SK-N-SH (cell line): ENCODE data around the gene SASH1. TPM values are rescaled to one million over a fixed set of nuclear protein-coding genes. Genes with fewer than 3 reads are reported as not detected.

Source experiments
- CTCF ChIA-PET: fragments of 300-600, 350-600 bp; formaldehyde crosslinking; extraction: SDS; loops from one replicate; lab custom pipeline; 2021; lab: Yijun Ruan, JAX
- POLR2A ChIA-PET: fragments of 350-600 bp; sonication (Branson Sonifier 250); formaldehyde crosslinking; extraction: SDS; loops from one replicate; lab custom pipeline; 2020; ENCODE audit warnings: antibody characterized with exemption, inconsistent platforms; lab: Yijun Ruan, JAX
- DNase-seq: peaks from one replicate; pipeline ENCODE4 v3.0.0; 2012
- H2AFZ ChIP-seq: fragments of 200-600 bp; sonication (generic); 2 replicates; pipeline ENCODE4 v1.8.1; 2016; ENCODE audit warnings: antibody characterized with exemption, mild to moderate bottlenecking, low read depth
- H3F3A ChIP-seq: fragments of 200-600 bp; sonication (generic); replicated peaks from 2 replicates; pipeline ENCODE3; 2016; ENCODE audit warnings: antibody characterized with exemption, mild to moderate bottlenecking; ENCODE audit not compliant: insufficient read depth
- H3K27ac ChIP-seq, 2 experiments: fragments of 200-500 bp in 1 of 2; fragments of 200-600 bp in 1 of 2; sonication (Bioruptor generic) in 1 of 2; sonication (generic), shearing (Covaris generic) in 1 of 2; 2 replicates each; pipeline versions ENCODE4 v1.5.1 to v1.6.1; 2014 to 2016; ENCODE audit warnings: low read depth in 2 of 2, inconsistent platforms in 1 of 2, low read length in 1 of 2, mild to moderate bottlenecking in 1 of 2, mixed read lengths in 1 of 2
- H3K27me3 ChIP-seq: fragments of 200-600 bp; sonication (generic), shearing (Covaris generic); 2 replicates; pipeline ENCODE4 v1.6.1; 2016; ENCODE audit warnings: mixed run types; ENCODE audit not compliant: insufficient read depth
- H3K36me3 ChIP-seq, 2 experiments: fragments of 200-500 bp in 1 of 2; fragments of 200-600 bp in 1 of 2; sonication (Bioruptor generic) in 1 of 2; sonication (generic) in 1 of 2; replicated peaks in 1 of 2; 2 replicates each; pipeline versions ENCODE3 to v1.5.1; 2014 to 2016; ENCODE audit warnings: low read length in 1 of 2, mild to moderate bottlenecking in 1 of 2; ENCODE audit not compliant: insufficient read depth in 2 of 2, control insufficient read depth in 1 of 2
- H3K4me1 ChIP-seq, 2 experiments: fragments of 200-500 bp in 1 of 2; fragments of 200-600 bp in 1 of 2; sonication (Bioruptor generic) in 1 of 2; sonication (generic), shearing (Covaris generic) in 1 of 2; 2 replicates each; pipeline versions ENCODE4 v1.5.1 to v1.6.1; 2014 to 2016; ENCODE audit warnings: low read depth in 1 of 2, low read length in 1 of 2, mixed run types in 1 of 2; ENCODE audit not compliant: insufficient read depth in 2 of 2, control insufficient read depth in 1 of 2
- H3K4me2 ChIP-seq: fragments of 200-600 bp; sonication (generic), shearing (Covaris generic); 2 replicates; pipeline ENCODE4 v1.6.1; 2017; ENCODE audit warnings: mixed run types
- H3K4me3 ChIP-seq, 2 experiments: fragments of 200-500 bp in 1 of 2; fragments of 200-600 bp in 1 of 2; sonication (Bioruptor generic) in 1 of 2; sonication (generic), shearing (Covaris generic) in 1 of 2; 2 replicates each; pipeline versions ENCODE4 v1.5.1 to v1.8.1; 2014 to 2016; ENCODE audit warnings: low read depth in 2 of 2, inconsistent platforms in 1 of 2, low read length in 1 of 2, mild to moderate bottlenecking in 1 of 2, mixed read lengths in 1 of 2, moderate library complexity in 1 of 2
- H3K79me2 ChIP-seq: fragments of 200-600 bp; sonication (generic); 2 replicates; pipeline ENCODE4 v1.8.1; 2017; ENCODE audit warnings: mild to moderate bottlenecking; ENCODE audit not compliant: insufficient read depth
- H3K9ac ChIP-seq: fragments of 200-600 bp; sonication (generic); 2 replicates; pipeline ENCODE4 v1.6.1; 2017; ENCODE audit warnings: mixed run types
- H3K9me2 ChIP-seq: fragments of 200-600 bp; sonication (generic); 2 replicates; pipeline ENCODE4 v1.6.1; 2017; ENCODE audit warnings: mixed run types
- H3K9me3 ChIP-seq: fragments of 200-600 bp; sonication (generic); 2 replicates; pipeline ENCODE4 v1.6.1; 2017; ENCODE audit warnings: mixed run types, mild to moderate bottlenecking, moderate library complexity
- H4K20me1 ChIP-seq: fragments of 200-600 bp; sonication (generic); 2 replicates; pipeline ENCODE4 v1.6.1; 2017; ENCODE audit warnings: mild to moderate bottlenecking, mixed run types; ENCODE audit not compliant: insufficient read depth
- CHD2 ChIP-seq: fragments of 150-350 bp; IDR thresholded peaks from 2 replicates; pipeline ENCODE4 v1.6.1; 2018; ENCODE audit warnings: low read length; ENCODE audit not compliant: partially characterized antibody
- FOSL2 ChIP-seq: IDR thresholded peaks from 2 replicates; pipeline ENCODE4 v1.4.0; 2012; ENCODE audit warnings: low read depth, mild to moderate bottlenecking, moderate library complexity, borderline replicate concordance
- FOXJ3 ChIP-seq: sonication (generic); formaldehyde crosslinking; IDR thresholded peaks from 2 replicates; pipeline ENCODE4 v1.5.1; 2020; ENCODE audit warnings: mild to moderate bottlenecking, missing genetic modification reagents
- FOXM1 ChIP-seq: IDR thresholded peaks from 2 replicates; pipeline ENCODE4 v1.4.0; 2012; ENCODE audit warnings: low read depth, mild to moderate bottlenecking
- JUND ChIP-seq: IDR thresholded peaks from 2 replicates; pipeline ENCODE4 v1.4.0; 2012
- MEF2A ChIP-seq: IDR thresholded peaks from 2 replicates; pipeline ENCODE4 v1.4.0; 2012; ENCODE audit warnings: low read depth, borderline replicate concordance
- MXI1 ChIP-seq: IDR thresholded peaks from 2 replicates; pipeline ENCODE4 v1.6.1; 2012; ENCODE audit warnings: mild to moderate bottlenecking, low read depth, low read length, improper control_type of control experiment
- NRF1 ChIP-seq: IDR thresholded peaks from 2 replicates; pipeline ENCODE4 v1.6.1; 2012; ENCODE audit warnings: low read depth, mild to moderate bottlenecking, low read length
- POLR2AphosphoS5 ChIP-seq: IDR thresholded peaks from 2 replicates; pipeline ENCODE4 v1.6.1; 2012; ENCODE audit warnings: low read depth, low read length
- RAD21 ChIP-seq: IDR thresholded peaks from 2 replicates; pipeline ENCODE4 v1.6.1; 2012; ENCODE audit warnings: mild to moderate bottlenecking, low read length
- REST ChIP-seq: IDR thresholded peaks from 2 replicates; pipeline ENCODE4 v1.6.1; 2012; ENCODE audit warnings: mild to moderate bottlenecking, low read depth, low read length, moderate library complexity
- RFX5 ChIP-seq: IDR thresholded peaks from 2 replicates; pipeline ENCODE4 v1.6.1; 2012; ENCODE audit warnings: mild to moderate bottlenecking, improper control_type of control experiment, low read length
- SIN3A ChIP-seq: IDR thresholded peaks from 2 replicates; pipeline ENCODE4 v1.6.1; 2012; ENCODE audit warnings: low read depth, mild to moderate bottlenecking, low read length, moderate library complexity, borderline replicate concordance
- SMC3 ChIP-seq: IDR thresholded peaks from 2 replicates; pipeline ENCODE4 v1.6.1; 2012; ENCODE audit warnings: low read depth, low read length, improper control_type of control experiment
- TEAD4 ChIP-seq: IDR thresholded peaks from 2 replicates; pipeline ENCODE4 v1.4.0; 2012; ENCODE audit warnings: mild to moderate bottlenecking, borderline replicate concordance; ENCODE audit not compliant: insufficient read depth
- YY1 ChIP-seq: IDR thresholded peaks from 2 replicates; pipeline ENCODE4 v1.4.0; 2012; ENCODE audit warnings: low read depth, mild to moderate bottlenecking
- WGBS: methylation state at CpG from one replicate; pipeline ENCODE4 v1.1.6; 2017; ENCODE audit warnings: low lambda C conversion rate; 5-methylcytosine and 5-hydroxymethylcytosine counted together
- polyA plus RNA-seq, 3 experiments: library from polyadenylated mRNA; depleted of rRNA; stranded (reverse); fragments of >200 nt; gene quantifications; 2 replicates each; pipeline ENCODE4 v1.2.3, GENCODE V29; 2012
- TF ChIP-seq, protein P1 (sequence below): IDR thresholded peaks from 2 replicates; pipeline ENCODE4; 2012
- TF ChIP-seq, protein P2 (sequence below): IDR thresholded peaks from 2 replicates; pipeline ENCODE4 v1.4.0; 2012; ENCODE audit warnings: low read depth, borderline replicate concordance
- TF ChIP-seq, protein P3 (sequence below): IDR thresholded peaks from 2 replicates; pipeline ENCODE4 v1.4.0; 2012; ENCODE audit warnings: low read depth

The SASH1 gene
- polyA plus RNA-seq, 1 of the 3 experiments (the other 2 are of a cell fraction): 19.8 TPM

DNA sequence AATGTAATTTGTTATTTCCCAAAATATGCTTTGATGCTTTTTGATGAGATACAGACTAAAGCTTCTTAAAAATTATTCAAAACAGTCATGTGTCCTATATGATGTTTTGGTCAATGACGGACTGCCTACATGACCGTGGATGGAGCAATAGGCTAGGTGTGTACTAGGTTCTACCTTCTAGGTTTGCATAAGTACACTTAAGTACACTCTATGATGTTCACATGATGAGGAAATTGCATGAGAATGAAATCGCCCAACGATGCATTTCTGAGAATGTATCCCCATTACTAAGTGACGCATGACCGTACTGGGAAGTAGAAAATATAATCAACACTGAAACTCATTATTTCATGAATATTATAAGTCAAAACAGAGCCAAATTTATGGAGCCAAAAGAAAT lies 252.9 kb downstream of the SASH1 start:
- H3K36me3 ChIP-seq: no peaks in the 10 kb centered on the region
- ChIA-PET CTCF (no interaction called here), POLR2A (no interaction called here)
- no peaks in the 10 kb centered on the region for H3K9me2 ChIP-seq
- DNase-seq: no peak
- no peak overlapping the region for H2AFZ ChIP-seq
- no peak overlapping the region for H3K9ac ChIP-seq
- H3F3A ChIP-seq: no peaks in the 10 kb centered on the region
- H4K20me1 ChIP-seq: no peaks in the 10 kb centered on the region
- no peaks in the 10 kb centered on the region for H3K4me1 ChIP-seq
- no peak overlapping the region for H3K4me2 ChIP-seq
- no peaks in the 10 kb centered on the region; the same call in 1 of the 2 replicates for H3K27me3 ChIP-seq
- WGBS: 40% methylated on average over 6 of the region's 6 CpGs
- H3K4me3 ChIP-seq: no peak overlapping the region
- no peak overlapping the region for H3K27ac ChIP-seq
- H3K9me3 ChIP-seq: no peaks in the 10 kb centered on the region
- TF ChIP-seq YY1 (no peak), JUND (no peak), SMC3 (no peak), MEF2A (no peak), RFX5 (no peak), FOXM1 (no peak), FOXJ3 (CRISPR knock-in tag) (no peak), RAD21 (no peak), TEAD4 (no peak), SIN3A (no peak)
- TF ChIP-seq, protein P1, sequence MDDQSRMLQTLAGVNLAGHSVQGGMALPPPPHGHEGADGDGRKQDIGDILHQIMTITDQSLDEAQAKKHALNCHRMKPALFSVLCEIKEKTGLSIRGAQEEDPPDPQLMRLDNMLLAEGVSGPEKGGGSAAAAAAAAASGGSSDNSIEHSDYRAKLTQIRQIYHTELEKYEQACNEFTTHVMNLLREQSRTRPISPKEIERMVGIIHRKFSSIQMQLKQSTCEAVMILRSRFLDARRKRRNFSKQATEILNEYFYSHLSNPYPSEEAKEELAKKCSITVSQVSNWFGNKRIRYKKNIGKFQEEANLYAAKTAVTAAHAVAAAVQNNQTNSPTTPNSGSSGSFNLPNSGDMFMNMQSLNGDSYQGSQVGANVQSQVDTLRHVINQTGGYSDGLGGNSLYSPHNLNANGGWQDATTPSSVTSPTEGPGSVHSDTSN: no peak
- H3K79me2 ChIP-seq: no peaks in the 10 kb centered on the region

- no peaks in the 10 kb centered on the region for H3K9me2 ChIP-seq
- TF ChIP-seq YY1 (no peak), FOSL2 (no peak), POLR2AphosphoS5 (no peak), REST (no peak), NRF1 (no peak), SIN3A (no peak), MXI1 (no peak), FOXM1 (no peak), SMC3 (no peak), RAD21 (no peak), CHD2 (no peak), MEF2A (no peak)
- TF ChIP-seq, protein P2, sequence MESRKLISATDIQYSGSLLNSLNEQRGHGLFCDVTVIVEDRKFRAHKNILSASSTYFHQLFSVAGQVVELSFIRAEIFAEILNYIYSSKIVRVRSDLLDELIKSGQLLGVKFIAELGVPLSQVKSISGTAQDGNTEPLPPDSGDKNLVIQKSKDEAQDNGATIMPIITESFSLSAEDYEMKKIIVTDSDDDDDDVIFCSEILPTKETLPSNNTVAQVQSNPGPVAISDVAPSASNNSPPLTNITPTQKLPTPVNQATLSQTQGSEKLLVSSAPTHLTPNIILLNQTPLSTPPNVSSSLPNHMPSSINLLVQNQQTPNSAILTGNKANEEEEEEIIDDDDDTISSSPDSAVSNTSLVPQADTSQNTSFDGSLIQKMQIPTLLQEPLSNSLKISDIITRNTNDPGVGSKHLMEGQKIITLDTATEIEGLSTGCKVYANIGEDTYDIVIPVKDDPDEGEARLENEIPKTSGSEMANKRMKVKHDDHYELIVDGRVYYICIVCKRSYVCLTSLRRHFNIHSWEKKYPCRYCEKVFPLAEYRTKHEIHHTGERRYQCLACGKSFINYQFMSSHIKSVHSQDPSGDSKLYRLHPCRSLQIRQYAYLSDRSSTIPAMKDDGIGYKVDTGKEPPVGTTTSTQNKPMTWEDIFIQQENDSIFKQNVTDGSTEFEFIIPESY: no peak
- TF ChIP-seq, protein P3, sequence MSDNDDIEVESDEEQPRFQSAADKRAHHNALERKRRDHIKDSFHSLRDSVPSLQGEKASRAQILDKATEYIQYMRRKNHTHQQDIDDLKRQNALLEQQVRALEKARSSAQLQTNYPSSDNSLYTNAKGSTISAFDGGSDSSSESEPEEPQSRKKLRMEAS: no peak
- H3K4me1 ChIP-seq: no peaks in the 10 kb centered on the region
- H3K9me3 ChIP-seq: no peaks in the 10 kb centered on the region
- 4% methylated on average over 3 of the region's 3 CpGs for WGBS
- ChIA-PET CTCF (no interaction called here), POLR2A (no interaction called here)
- H3K4me3 ChIP-seq: no peak overlapping the region
- H3K27ac ChIP-seq: no peak overlapping the region
- H3K27me3 ChIP-seq: no peaks in the 10 kb centered on the region; the same call in 1 of the 2 replicates
- no peaks in the 10 kb centered on the region for H3K36me3 ChIP-seq
- H2AFZ ChIP-seq: no peak overlapping the region
- no peak overlapping the region for H3K9ac ChIP-seq
- no peaks in the 10 kb centered on the region for H3K79me2 ChIP-seq
- H3K4me2 ChIP-seq: no peak overlapping the region
- no peaks in the 10 kb centered on the region for H4K20me1 ChIP-seq
- DNase-seq: no peak
- H3F3A ChIP-seq: no peaks in the 10 kb centered on the region
Observed at GRCh38 chr6:148596891-148597455, 254.3 kb downstream of the SASH1 start.
